Heart left ventricle (tissue), 16 donors: ENCODE results near the gene DPP8. TPM values are rescaled to one million over a fixed set of nuclear protein-coding genes. Genes with fewer than 3 reads are reported as not detected.
"Not testable (repeated sequence)": the region's sequence is repeated elsewhere in the genome, so short reads cannot be mapped to it uniquely, and the experiment has no call there.

Source experiments
- ATAC-seq, 4 donors: fragments of 200-7000 bp; cut with Tn5 transposase; one replicate each; pipeline ENCODE4 v1.9.1; 2020 to 2022; ENCODE audit warnings: moderate library complexity in 4 of 4, mild to moderate bottlenecking in 3 of 4, moderate number of reproducible peaks in 1 of 4
- DNase-seq, 5 donors: peaks; one replicate each; pipeline ENCODE4 v3.0.0-alpha.2; 2020
- H3K27ac ChIP-seq, 12 donors: fragments of 200-600 bp; sonication (generic) in 4 of 12; one replicate each; pipeline versions ENCODE4 v1.5.0 to v1.8.0; 2016 to 2022; ENCODE audit warnings: mild to moderate bottlenecking in 2 of 12
- H3K27me3 ChIP-seq, 9 donors: fragments of 200-600 bp; sonication (generic) in 2 of 9; one replicate each; pipeline versions ENCODE4 v1.5.1 to v1.8.0; 2016 to 2022; ENCODE audit warnings: mild to moderate bottlenecking in 3 of 9
- H3K36me3 ChIP-seq, 9 donors: fragments of 200-600 bp; sonication (generic) in 2 of 9; one replicate each; pipeline versions ENCODE4 v1.5.0 to v1.8.0; 2018 to 2022; ENCODE audit warnings: mild to moderate bottlenecking in 2 of 9
- H3K4me1 ChIP-seq, 12 donors: fragments of 200-600 bp; sonication (generic) in 4 of 12; one replicate each; pipeline versions ENCODE4 v1.5.0 to v1.8.0; 2016 to 2022; ENCODE audit warnings: mild to moderate bottlenecking in 3 of 12
- H3K4me3 ChIP-seq, 12 donors: fragments of 200-600 bp; sonication (generic) in 4 of 12; one replicate each; pipeline versions ENCODE4 v1.5.0 to v1.8.0; 2017 to 2022; ENCODE audit warnings: mild to moderate bottlenecking in 9 of 12, moderate library complexity in 4 of 12
- H3K9me3 ChIP-seq, 12 donors: fragments of 200-600 bp; sonication (generic) in 4 of 12; one replicate each; pipeline versions ENCODE4 v1.5.0 to v1.8.0; 2016 to 2022; ENCODE audit warnings: mild to moderate bottlenecking in 1 of 12
- CTCF ChIP-seq, 12 donors: fragments of 200-600 bp; sonication (generic) in 4 of 12; IDR thresholded peaks; one replicate each; pipeline versions ENCODE4 v1.5.0 to v1.8.0; 2018 to 2022; ENCODE audit warnings: antibody characterized with exemption in 12 of 12, mild to moderate bottlenecking in 5 of 12
- POLR2A ChIP-seq, 2 donors: fragments of 450-650 bp; IDR thresholded peaks; one replicate each; pipeline ENCODE4 v1.6.1; 2017; ENCODE audit warnings: antibody characterized with exemption in 2 of 2, mild to moderate bottlenecking in 2 of 2, moderate library complexity in 2 of 2
- WGBS, 4 donors: extraction: QIAGEN DNeasy Blood & Tissue Kit in 2 of 4; methylation state at CpG; one replicate each; pipeline versions ENCODE4 v1.1.5 to v1.1.7; 2013 to 2018; 5-methylcytosine and 5-hydroxymethylcytosine counted together
- intact Hi-C, 10 donors: fragments of 100-400 bp; cut with DNase I; formaldehyde crosslinking; loops; one replicate each; pipeline versions ENCODE4 v1.11.1 to v1.14.2; 2022
- polyA plus RNA-seq, 2 donors: library from polyadenylated mRNA; stranded (reverse); fragments of 200-250 nt; gene quantifications; one replicate each; pipeline ENCODE4 v1.2.3, GENCODE V29; 2013
- total RNA-seq, 9 donors: library from RNA; depleted of rRNA in 2 of 9; stranded (reverse); fragments of >200 nt in 2 of 9; fragmentation: NEBNext Ultra II Directional in 3 of 9; extraction: Animal tissue kit (Norgen Biotek cat#: 25700) in 3 of 9; gene quantifications; one replicate each; pipeline versions ENCODE4 v1.1.0 to v1.2.4, GENCODE V29; 2016 to 2023
- donor health status: ischemic (EF 13 %, LVEDD 7.1; RV severe dilation, severe dysfunction).
- donor health status: healthy with polysubstance abuse.
- donor health status: DM: no; HTN: yes; CAD: no.
- donor health status: DM: no; HTN: no; CAD: no.
- donor health status: ischemic (EF 25% LVEDD 6.9; RV normal size, moderate dysfunction).
- donor health status: ischemic (EF 25% LVEDD 5.7; RV mildly dilated, moderate dysfunction).
- donor health status: healthy.
- donor health status: DM: yes; HTN: yes; CAD: no.
- donor health status: ischemic (EF 35%, LVEDD 5.7; RV mildly dilated, moderate dysfunction).
- donor health status: nonischemic (EF 11% LVEDD 7.7; RV severe dilation, severe dysfunction).
- donor health status: DM: yes; HTN: yes; CAD: no.
- donor health status: PGD.
- donor health status: ischemic (EF 29% LVEDD 5.4; RV normal size, mild dysfunction).
- donor health status: nonischemic (EF 23%, LVEDD 6.1; RV moderate dilation, normal function).

Gene DPP8
- total and polyA plus RNA-seq, 11 donors: 10.0 to 44.5 (median 39.2) TPM

GRCh38 chr15:65466901-65467300, 50.6 kb downstream of the DPP8 start:
- Histone ChIP-seq H3K27me3 (no peaks in the 10 kb centered on the region), H3K27ac (no peak overlapping the region), H3K36me3 (peaks cover 0 to 100% (median 96%) of the 10 kb centered on the region in 9 donors), H3K9me3 (no peaks in the 10 kb centered on the region), H3K4me1 (no peaks in the 10 kb centered on the region), H3K4me3 (no peak overlapping the region)
- DNase-seq: no peak
- intact Hi-C loops: no loop called here
- 94 to 97% (median 96%) methylated on average over 3 of the region's 3 CpGs for WGBS, 4 donors
- TF ChIP-seq CTCF (IDR thresholded peaks at IDR 0.05) (no peak), POLR2A (IDR thresholded peaks at IDR 0.05) (no peak)
- no peak for ATAC-seq

GRCh38 chr15:65463096-65463495, 54.4 kb downstream of the DPP8 start:
- not testable (repeated sequence) for H3K4me1 ChIP-seq, H3K27ac ChIP-seq, H3K4me3 ChIP-seq, ATAC-seq, DNase-seq, H3K9me3 ChIP-seq, H3K27me3 ChIP-seq
- intact Hi-C loops: loop anchor here in 1 of 10 donors (5.0 kb wide), 1 partner anchor 39 kb away; no protein-coding TSS in a partner anchor
- WGBS, 4 donors: 94 to 97% (median 96%) methylated on average over 6 of the region's 6 CpGs
- peaks cover 0 to 100% (median 99%) of the 10 kb centered on the region in 9 donors for H3K36me3 ChIP-seq

GRCh38 chr15:65460741-65461347, 56.6 kb downstream of the DPP8 start:
- DNase-seq (no peak), ATAC-seq (no peak)
- no peaks in the 10 kb centered on the region for H3K4me1 ChIP-seq
- no peak overlapping the region for H3K4me3 ChIP-seq
- H3K27me3 ChIP-seq: no peaks in the 10 kb centered on the region
- no peaks in the 10 kb centered on the region for H3K9me3 ChIP-seq
- intact Hi-C loops: loop anchor here in 1 of 10 donors (5.0 kb wide), 1 partner anchor 41 kb away; no protein-coding TSS in a partner anchor
- H3K36me3 ChIP-seq: peaks cover 0 to 100% (median 98%) of the 10 kb centered on the region in 9 donors
- H3K27ac ChIP-seq: no peak overlapping the region
- 89 to 95% (median 94%) methylated on average over 5 of the region's 5 CpGs for WGBS, 4 donors
- TF ChIP-seq POLR2A (IDR thresholded peaks at IDR 0.05) (no peak), CTCF (IDR thresholded peaks at IDR 0.05) (no peak)

- ATAC-seq, DNase-seq, H3K9me3 ChIP-seq, H3K4me1 ChIP-seq, intact Hi-C loops, H3K27me3 ChIP-seq, H3K4me3 ChIP-seq, H3K27ac ChIP-seq: not testable (repeated sequence)
- 92 to 98% (median 96%) methylated on average over 4 of the region's 4 CpGs for WGBS, 4 donors
- H3K36me3 ChIP-seq: peaks cover 0 to 100% (median 97%) of the 10 kb centered on the region in 9 donors
Measured at GRCh38 chr15:65455256-65455655, 62.2 kb downstream of the DPP8 start.

- no peaks in the 10 kb centered on the region for H3K4me1 ChIP-seq
- no peak for DNase-seq
- no peak for ATAC-seq
- H3K27ac ChIP-seq: no peak overlapping the region
- TF ChIP-seq POLR2A (IDR thresholded peaks at IDR 0.05): no peak
- TF ChIP-seq CTCF (IDR thresholded peaks at IDR 0.05): no peak
- no peak overlapping the region for H3K4me3 ChIP-seq
- WGBS, 4 donors: 94 to 95% (median 95%) methylated on average over 6 of the region's 6 CpGs
- H3K36me3 ChIP-seq: peaks cover 0 to 100% (median 94%) of the 10 kb centered on the region in 9 donors
- no peaks in the 10 kb centered on the region for H3K9me3 ChIP-seq
- intact Hi-C loops: no loop called here
- H3K27me3 ChIP-seq: no peaks in the 10 kb centered on the region
Measured at GRCh38 chr15:65451989-65452388, 65.5 kb downstream of the DPP8 start.
